GM18858 (cell line): Measurements from ENCODE around the gene KRTAP12-4.
"Not testable (repeated sequence)": the region's sequence is repeated elsewhere in the genome, so short reads cannot be mapped to it uniquely, and the experiment has no call there.

Experiments used
- ATAC-seq: cut with Tn5 transposase; IDR thresholded peaks from one replicate; pipeline ENCODE4 v1.9.1; 2021; ENCODE audit not compliant: unreplicated experiment

Gene KRTAP12-4

DNA sequence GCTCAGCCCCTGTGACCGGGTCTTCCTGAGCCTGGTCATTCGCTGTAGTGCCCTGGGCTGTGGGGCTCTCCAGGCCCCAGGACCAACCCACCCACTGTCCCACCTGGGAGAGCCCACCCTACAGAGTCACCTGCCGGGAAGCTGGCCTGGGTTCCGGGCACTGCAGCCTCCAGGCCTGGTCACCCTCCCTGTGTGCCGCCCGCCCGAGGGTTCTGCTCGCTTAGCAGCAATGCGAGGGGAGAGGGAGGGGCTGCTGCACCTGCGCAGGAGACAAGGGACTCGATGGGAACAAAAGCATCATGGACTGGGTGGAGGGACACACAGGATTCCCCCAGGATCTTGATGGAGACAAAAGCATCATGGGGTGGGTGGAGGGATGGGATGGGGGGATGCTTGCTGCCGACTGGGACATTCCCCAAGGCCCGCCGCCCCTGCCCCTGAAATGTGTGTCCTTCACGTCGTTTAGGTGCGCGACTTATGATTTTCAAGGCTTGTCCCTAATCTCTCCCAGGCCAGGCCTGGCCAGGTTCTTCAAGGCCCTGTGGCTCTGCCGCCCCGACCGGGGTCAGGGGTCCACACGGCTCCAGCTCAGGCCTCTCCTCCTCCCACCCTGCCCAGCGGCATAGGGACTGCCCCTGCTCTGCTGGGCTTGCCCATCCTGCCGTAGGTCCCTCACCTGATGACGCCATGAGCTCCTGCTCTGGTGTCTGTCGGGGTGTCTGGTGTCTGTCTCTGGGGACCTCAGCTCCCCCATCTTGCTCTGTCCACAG, 40.9 kb downstream of the KRTAP12-4 start:
- ATAC-seq = no peak

DNA sequence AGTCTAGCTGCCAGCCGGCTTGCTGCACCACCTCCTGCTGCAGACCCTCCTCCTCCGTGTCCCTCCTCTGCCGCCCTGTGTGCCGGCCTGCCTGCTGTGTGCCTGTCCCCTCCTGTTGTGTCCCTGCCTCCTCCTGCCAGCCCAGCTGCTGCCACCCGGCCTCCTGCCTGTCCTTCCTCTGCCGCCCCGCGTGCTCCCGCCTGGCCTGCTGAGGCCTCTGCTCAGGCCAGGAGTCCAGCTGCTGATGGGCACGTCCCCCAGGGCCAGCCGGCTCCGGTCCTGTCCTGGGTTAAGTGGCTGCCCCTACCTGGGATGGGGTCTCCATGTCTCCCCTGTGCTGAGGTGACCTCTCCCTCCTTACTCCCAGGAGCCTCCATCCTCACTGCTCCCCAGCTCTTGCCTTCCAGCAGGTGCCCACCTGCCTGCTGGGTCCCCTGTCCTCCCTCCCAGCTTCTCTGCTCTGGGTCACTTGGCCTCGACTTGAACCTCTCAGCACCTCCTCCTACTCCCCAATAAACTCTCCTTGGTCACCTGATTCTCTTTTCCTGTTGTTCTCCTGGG, 41.7 kb downstream of the KRTAP12-4 start:
- ATAC-seq = no peak

DNA sequence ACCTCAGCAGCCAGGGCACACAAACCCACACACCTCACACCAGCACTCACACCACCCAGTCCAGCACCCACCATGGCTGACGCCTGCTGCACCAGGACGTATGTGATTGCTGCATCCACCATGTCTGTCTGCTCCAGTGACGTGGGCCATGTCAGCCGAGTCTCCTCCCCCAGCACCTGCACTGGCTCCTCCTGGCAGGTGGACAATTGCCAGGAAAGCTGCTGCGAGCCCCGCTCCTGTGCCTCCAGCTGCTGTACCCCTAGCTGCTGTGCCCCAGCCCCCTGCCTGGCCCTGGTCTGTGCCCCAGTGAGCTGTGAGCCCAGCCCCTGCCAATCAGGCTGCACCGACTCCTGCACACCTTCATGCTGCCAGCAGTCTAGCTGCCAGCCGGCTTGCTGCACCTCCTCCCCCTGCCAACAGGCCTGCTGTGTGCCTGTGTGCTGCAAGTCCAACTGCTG, 42.4 kb downstream of the KRTAP12-4 start, which contains the start of gene KRTAP10-8:
Gene KRTAP10-8, plus strand, starts transcription at position 51 of the 458 bp plus-strand sequence. Its CDS starts 22 bp downstream, at position 73.
- no peak for ATAC-seq

DNA sequence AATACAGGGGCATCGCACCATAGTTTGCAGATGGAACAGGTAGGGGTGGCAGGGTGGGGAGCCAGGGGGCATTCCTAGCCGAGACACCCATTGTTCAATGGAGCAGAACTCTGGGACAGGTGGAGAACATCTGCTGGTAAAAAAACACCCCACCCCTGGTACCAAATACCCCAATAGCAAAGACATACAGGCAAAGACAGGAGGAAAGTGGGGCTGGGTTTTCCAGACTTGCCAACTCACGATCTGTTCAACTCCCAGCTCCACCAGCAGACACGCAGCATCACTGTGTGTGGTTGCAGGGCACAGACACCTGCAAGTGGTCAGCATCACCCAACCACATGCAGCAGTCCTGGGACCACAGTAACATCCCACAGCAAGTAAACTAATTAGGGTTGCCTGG, 42.9 kb downstream of the KRTAP12-4 start:
- no peak for ATAC-seq

DNA sequence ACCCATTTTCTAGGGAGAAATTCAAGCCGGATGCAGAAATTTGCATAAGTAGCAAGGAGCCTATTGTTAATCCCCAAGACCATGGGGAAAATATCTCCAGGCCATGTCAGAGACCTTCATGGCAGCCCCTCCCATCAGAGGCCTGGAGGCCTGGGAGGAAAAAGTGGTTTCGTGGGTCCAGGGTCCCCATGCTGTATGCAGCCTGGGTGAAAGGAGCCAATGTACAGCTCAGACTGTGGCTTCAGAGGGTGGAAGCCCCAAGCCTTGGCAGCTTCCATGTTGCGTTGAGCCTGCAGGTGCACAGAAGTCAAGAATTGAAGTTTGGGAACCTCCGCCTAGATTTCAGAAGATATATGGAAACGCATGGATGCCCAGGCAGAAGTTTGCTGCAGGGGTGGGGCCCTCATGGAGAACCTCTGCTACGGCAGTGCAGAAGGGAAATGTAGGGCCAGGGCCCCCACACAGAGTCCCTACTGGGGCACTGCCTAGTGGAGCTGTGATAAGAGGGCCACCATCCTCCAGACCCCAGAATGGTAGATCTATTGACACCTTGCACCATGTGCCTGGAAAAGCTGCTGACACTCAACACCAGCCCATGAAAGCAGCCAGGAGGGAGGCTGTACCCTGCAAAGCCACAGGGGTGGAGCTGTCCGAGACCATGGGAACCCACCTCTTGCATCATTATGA, 44.2 kb downstream of the KRTAP12-4 start:
- not testable (repeated sequence) for ATAC-seq

DNA sequence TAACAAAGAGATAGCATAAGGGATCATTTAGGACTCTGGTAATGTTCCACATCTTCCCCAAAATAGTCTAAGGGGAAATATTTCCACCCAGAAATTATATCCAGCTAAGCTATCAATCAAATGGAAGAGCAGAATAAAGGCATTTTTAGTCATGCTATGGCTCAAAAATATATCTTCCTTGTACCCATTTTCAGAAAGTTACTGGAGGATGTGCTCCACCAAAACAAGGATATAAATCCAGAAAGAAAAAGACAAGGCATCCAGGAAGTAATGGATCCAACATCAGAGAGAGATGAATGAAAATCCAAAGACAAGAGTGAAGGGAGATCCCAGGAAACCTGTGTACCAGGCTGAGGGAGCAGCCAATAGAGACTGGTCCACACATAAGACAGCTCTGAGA, 45.3 kb downstream of the KRTAP12-4 start:
- ATAC-seq = no peak

DNA sequence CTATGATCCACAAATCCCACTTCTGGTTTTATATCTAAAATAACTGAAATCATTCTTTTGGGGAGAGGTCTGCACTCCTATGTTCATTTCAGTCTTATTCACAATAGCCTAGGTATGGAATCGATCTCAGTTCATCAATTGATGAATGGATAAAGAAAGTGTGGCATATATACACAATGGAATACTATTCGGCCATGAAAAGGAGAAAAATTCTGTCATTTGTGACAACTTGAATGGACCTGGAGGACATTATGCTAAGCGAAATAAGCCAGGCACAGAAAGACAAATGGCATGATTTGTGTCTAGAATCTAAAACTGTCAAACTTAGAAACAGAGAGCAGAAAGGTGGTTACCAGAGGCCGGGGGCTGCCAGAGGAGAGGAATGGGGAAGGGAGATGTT, 48.0 kb downstream of the KRTAP12-4 start:
- no peak for ATAC-seq
